Colonic mucosa (tissue), 4 donors: ENCODE results near the gene PTOV1. TPM values are rescaled to one million over a fixed set of nuclear protein-coding genes. Genes with fewer than 3 reads are reported as not detected.

Experiments used
- DNase-seq: peaks from one replicate; pipeline ENCODE4 v3.0.0-alpha.2; 2020
- H3K27ac ChIP-seq: fragments of 200-600 bp; one replicate; pipeline ENCODE4 v1.8.0; 2021
- H3K27me3 ChIP-seq: fragments of 200-600 bp; one replicate; pipeline ENCODE4 v1.8.0; 2021
- H3K36me3 ChIP-seq: fragments of 200-600 bp; one replicate; pipeline ENCODE4 v1.8.0; 2021
- H3K4me1 ChIP-seq: fragments of 200-600 bp; one replicate; pipeline ENCODE4 v1.8.0; 2021; ENCODE audit warnings: mild to moderate bottlenecking
- H3K4me3 ChIP-seq: fragments of 200-600 bp; one replicate; pipeline ENCODE4 v1.8.0; 2021
- H3K9ac ChIP-seq, 2 donors: one replicate each; pipeline ENCODE4 v1.7.0; 2013; ENCODE audit warnings: control low read depth in 2 of 2, low read depth in 2 of 2, low read length in 2 of 2
- H3K9me3 ChIP-seq: fragments of 200-600 bp; one replicate; pipeline ENCODE4 v1.8.0; 2021
- CTCF ChIP-seq: fragments of 200-600 bp; IDR thresholded peaks from one replicate; pipeline ENCODE4 v1.8.0; 2022; ENCODE audit warnings: antibody characterized with exemption, mild to moderate bottlenecking
- intact Hi-C: fragments of 100-400 bp; cut with DNase I; formaldehyde crosslinking; loops from one replicate; pipeline ENCODE4 v1.14.1; 2022
- total RNA-seq, 2 donors: library from RNA; stranded (reverse); fragmentation: NEBNext Ultra II Directional in 1 of 2; extraction: Animal tissue kit (Norgen Biotek cat#: 25700) in 1 of 2; gene quantifications; one replicate each; pipeline ENCODE4 v1.2.1, GENCODE V29; 2021
- donor health status: healthy.
- donor health status: DM: no; HTN: no; CAD: no.
- donor health status: DM: no; HTN: no; CAD: no.

Gene PTOV1
- total RNA-seq, 2 donors from 2014 or later, result 109 to 128 TPM

- intact Hi-C loops, result no loop called here
- Histone ChIP-seq H3K9ac (peak overlapping the region; percentile 67 to 87), H3K4me3 (peak overlapping the region; percentile 78), H3K27ac (peak overlapping the region; percentile 52), H3K4me1 (no peaks in the 10 kb centered on the region), H3K9me3 (no peaks in the 10 kb centered on the region), H3K27me3 (no peaks in the 10 kb centered on the region), H3K36me3 (no peaks in the 10 kb centered on the region)
- peak; percentile 67 for DNase-seq
- TF ChIP-seq CTCF, result no peak
Measured at GRCh38 chr19:49809160-49809940, 41.6 kb upstream of the PTOV1 start.

- Histone ChIP-seq H3K9me3 (no peaks in the 10 kb centered on the region), H3K4me3 (no peak overlapping the region), H3K27me3 (no peaks in the 10 kb centered on the region), H3K27ac (peak overlapping the region; percentile 52), H3K36me3 (no peaks in the 10 kb centered on the region), H3K4me1 (no peaks in the 10 kb centered on the region), H3K9ac (peak overlapping the region; percentile 5 to 67)
- DNase-seq, result no peak
- TF ChIP-seq CTCF, result no peak
- intact Hi-C loops, result loop anchor here (10.0 kb wide), 1 partner anchor 55 kb away; the partner anchor contains the start of gene PNKP
Measured at GRCh38 chr19:49809941-49810389, 41.0 kb upstream of the PTOV1 start.

GRCh38 chr19:49811328-49811727 lies 39.6 kb upstream of the PTOV1 start:
- intact Hi-C loops, result loop anchor here (10.0 kb wide), 1 partner anchor 53 kb away; the partner anchor contains the start of gene PNKP
- Histone ChIP-seq H3K4me1 (no peaks in the 10 kb centered on the region), H3K36me3 (no peaks in the 10 kb centered on the region), H3K27ac (no peak overlapping the region), H3K9ac (no peak overlapping the region), H3K4me3 (no peak overlapping the region), H3K27me3 (no peaks in the 10 kb centered on the region), H3K9me3 (no peaks in the 10 kb centered on the region)
- no peak for DNase-seq
- TF ChIP-seq CTCF, result no peak

GRCh38 chr19:49812452-49812996 lies 38.4 kb upstream of the PTOV1 start:
- Histone ChIP-seq H3K4me3 (peak overlapping the region; percentile 63), H3K4me1 (no peaks in the 10 kb centered on the region), H3K36me3 (no peaks in the 10 kb centered on the region), H3K27ac (peak overlapping the region; percentile 76), H3K9me3 (no peaks in the 10 kb centered on the region), H3K27me3 (no peaks in the 10 kb centered on the region), H3K9ac (peak overlapping the region; percentile 45 to 79)
- DNase-seq, result no peak
- intact Hi-C loops, result loop anchor here (10.0 kb wide), 1 partner anchor 52 kb away; the partner anchor contains the start of gene PNKP
- no peak for TF ChIP-seq CTCF

GRCh38 chr19:49812997-49813861 lies 37.7 kb upstream of the PTOV1 start, which contains the start of gene FUZ:
Gene FUZ (minus strand): TSS chr19:49813292. CDS start chr19:49813106, 186 bp downstream.
- no peaks in the 10 kb centered on the region for H3K9me3 ChIP-seq
- H3K27ac ChIP-seq, result peak within 1 kb of the TSS; percentile 76
- H3K27me3 ChIP-seq, result no peaks in the 10 kb centered on the region
- no peak for TF ChIP-seq CTCF
- DNase-seq, result peak; percentile 97
- no peaks in the 10 kb centered on the region for H3K4me1 ChIP-seq
- no peaks in the 10 kb centered on the region for H3K36me3 ChIP-seq
- H3K4me3 ChIP-seq, result peak within 1 kb of the TSS; percentile 63
- H3K9ac ChIP-seq, result peak within 1 kb of the TSS; percentile 45 to 79
- intact Hi-C loops, result loop anchor here (10.0 kb wide), 1 partner anchor 52 kb away; the partner anchor contains the start of gene PNKP
